Measurements from ENCODE around the gene FOXRED2. TPM values are rescaled to one million over a fixed set of nuclear protein-coding genes. Genes with fewer than 3 reads are reported as not detected.
A peak's percentile ranks its signal among the peaks of the same experiment; 100 is the strongest.

The FOXRED2 gene
- 15.3 TPM for total RNA-seq
- long read RNA-seq, partial matches to known transcripts: 4 of 9 reads
- long read RNA-seq, other reads (novel, unspliced or antisense): 3 of 9 reads

- DNase-seq: peak; percentile 94
- no peaks in the 10 kb centered on the region for H3K9me3 ChIP-seq
- peak; percentile 95 for ATAC-seq
- TF ChIP-seq CTCF (IDR thresholded peaks at IDR 0.05): no peak
- intact Hi-C loops (cut with DNase I): no loop called here
- H3K36me3 ChIP-seq: peaks cover 22% of the 10 kb centered on the region
- peak within 1 kb of the TSS; percentile 81 for H3K27ac ChIP-seq
- no peaks in the 10 kb centered on the region for H3K27me3 ChIP-seq
- peaks cover 16% of the 10 kb centered on the region for H3K4me1 ChIP-seq
- peak within 1 kb of the TSS; percentile 69 for H3K4me3 ChIP-seq
These were observed at the start of gene FOXRED2 for GRCh38 chr22:36506637-36507517. Gene FOXRED2, minus strand, starts transcription at chr22:36507040. Its CDS starts 618 bp downstream, at chr22:36506422.

- H3K4me1 ChIP-seq: no peaks in the 10 kb centered on the region
- DNase-seq (no peak), ATAC-seq (no peak)
- peaks cover 25% of the 10 kb centered on the region for H3K27me3 ChIP-seq
- no peaks in the 10 kb centered on the region for H3K9me3 ChIP-seq
- H3K4me3 ChIP-seq: no peak overlapping the region
- no peak overlapping the region for H3K27ac ChIP-seq
- intact Hi-C loops (cut with DNase I): no loop called here
- TF ChIP-seq CTCF (IDR thresholded peaks at IDR 0.05): no peak
- H3K36me3 ChIP-seq: no peaks in the 10 kb centered on the region
These were observed 47.3 kb upstream of the FOXRED2 start for GRCh38 chr22:36554098-36554497.

GRCh38 chr22:36552289-36552688 is 45.4 kb upstream of the FOXRED2 start:
- peaks cover 32% of the 10 kb centered on the region for H3K27me3 ChIP-seq
- DNase-seq (no peak), ATAC-seq (peak; percentile 47)
- no peak overlapping the region for H3K4me3 ChIP-seq
- no peaks in the 10 kb centered on the region for H3K9me3 ChIP-seq
- no peak overlapping the region for H3K27ac ChIP-seq
- H3K4me1 ChIP-seq: no peaks in the 10 kb centered on the region
- no peaks in the 10 kb centered on the region for H3K36me3 ChIP-seq
- TF ChIP-seq CTCF (IDR thresholded peaks at IDR 0.05): no peak
- intact Hi-C loops (cut with DNase I): no loop called here

GRCh38 chr22:36550701-36551495 is 44.1 kb upstream of the FOXRED2 start:
- Histone ChIP-seq H3K4me3 (no peak overlapping the region), H3K27me3 (peaks cover 32% of the 10 kb centered on the region), H3K27ac (no peak overlapping the region), H3K4me1 (no peaks in the 10 kb centered on the region), H3K9me3 (no peaks in the 10 kb centered on the region), H3K36me3 (no peaks in the 10 kb centered on the region)
- ATAC-seq (no peak), DNase-seq (no peak)
- TF ChIP-seq CTCF (IDR thresholded peaks at IDR 0.05): no peak
- intact Hi-C loops (cut with DNase I): no loop called here

GRCh38 chr22:36549033-36549432 is 42.2 kb upstream of the FOXRED2 start:
- no peak overlapping the region for H3K4me3 ChIP-seq
- no peaks in the 10 kb centered on the region for H3K9me3 ChIP-seq
- no peak for TF ChIP-seq CTCF (IDR thresholded peaks at IDR 0.05)
- H3K27me3 ChIP-seq: peaks cover 25% of the 10 kb centered on the region
- no peak for ATAC-seq
- H3K27ac ChIP-seq: no peak overlapping the region
- no peaks in the 10 kb centered on the region for H3K36me3 ChIP-seq
- no peaks in the 10 kb centered on the region for H3K4me1 ChIP-seq
- no peak for DNase-seq
- intact Hi-C loops (cut with DNase I): no loop called here
